T follicular helper cell (primary cell): ENCODE data around the gene TEX2.

Source experiments
- DNase-seq: peaks from one replicate; pipeline ENCODE4 v3.0.0-alpha.2; 2020; ENCODE audit warnings: low read depth

The TEX2 gene

DNA sequence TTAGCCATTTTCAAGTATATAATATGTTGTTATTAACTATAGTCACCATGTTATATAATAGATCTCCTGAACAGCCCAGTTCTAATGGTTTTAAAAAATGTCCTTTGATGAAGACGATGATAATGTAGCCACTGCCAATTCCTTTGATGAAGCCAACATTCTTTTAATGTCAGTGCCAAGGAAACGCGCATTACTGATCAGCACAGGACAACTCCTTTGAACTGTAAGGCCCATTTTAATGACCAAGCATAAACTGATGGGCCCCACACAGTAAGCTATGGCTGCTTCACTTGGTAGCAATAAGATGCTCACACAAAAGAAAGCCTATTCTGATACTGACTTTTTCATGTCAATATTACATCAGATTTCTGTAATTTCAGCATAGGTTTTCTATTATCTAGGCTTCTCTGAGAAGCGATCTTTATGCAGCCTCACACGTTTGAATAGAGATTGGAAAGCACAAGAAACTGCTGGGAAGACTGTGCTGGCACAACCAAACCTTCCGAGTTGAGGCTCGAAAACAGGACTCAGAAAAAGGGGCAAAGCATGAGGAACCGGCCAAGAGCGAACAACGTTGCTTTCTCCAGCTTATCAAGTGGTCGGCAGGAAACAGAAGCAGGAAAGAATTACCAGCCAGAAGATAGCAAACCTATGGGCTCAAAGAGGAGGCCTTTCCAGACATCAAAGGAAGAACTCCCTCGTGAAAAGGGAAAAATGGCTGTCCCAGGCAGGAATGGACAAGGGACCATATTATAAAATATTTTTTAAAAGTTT lies 152.5 kb downstream of the TEX2 start:
- no peak for DNase-seq

DNA sequence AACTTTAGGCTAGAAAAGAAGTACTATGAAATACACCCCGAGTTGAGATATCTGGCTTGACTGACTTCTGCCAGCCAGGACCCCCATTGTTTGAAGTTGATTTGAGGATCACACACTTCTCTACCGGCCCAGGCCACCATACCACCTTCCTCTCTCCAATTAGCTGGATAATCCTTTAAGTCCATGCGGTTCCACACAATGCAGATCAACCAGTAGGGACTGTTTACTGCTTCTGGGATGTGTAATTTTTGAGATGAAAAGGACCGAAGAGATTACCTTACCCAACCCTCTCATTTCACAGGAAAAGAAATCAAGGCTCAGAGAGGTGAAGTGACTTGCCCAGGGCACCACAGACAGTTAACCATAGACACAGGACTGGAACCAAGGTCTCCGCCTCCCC lies 153.7 kb downstream of the TEX2 start:
- no peak for DNase-seq

DNA sequence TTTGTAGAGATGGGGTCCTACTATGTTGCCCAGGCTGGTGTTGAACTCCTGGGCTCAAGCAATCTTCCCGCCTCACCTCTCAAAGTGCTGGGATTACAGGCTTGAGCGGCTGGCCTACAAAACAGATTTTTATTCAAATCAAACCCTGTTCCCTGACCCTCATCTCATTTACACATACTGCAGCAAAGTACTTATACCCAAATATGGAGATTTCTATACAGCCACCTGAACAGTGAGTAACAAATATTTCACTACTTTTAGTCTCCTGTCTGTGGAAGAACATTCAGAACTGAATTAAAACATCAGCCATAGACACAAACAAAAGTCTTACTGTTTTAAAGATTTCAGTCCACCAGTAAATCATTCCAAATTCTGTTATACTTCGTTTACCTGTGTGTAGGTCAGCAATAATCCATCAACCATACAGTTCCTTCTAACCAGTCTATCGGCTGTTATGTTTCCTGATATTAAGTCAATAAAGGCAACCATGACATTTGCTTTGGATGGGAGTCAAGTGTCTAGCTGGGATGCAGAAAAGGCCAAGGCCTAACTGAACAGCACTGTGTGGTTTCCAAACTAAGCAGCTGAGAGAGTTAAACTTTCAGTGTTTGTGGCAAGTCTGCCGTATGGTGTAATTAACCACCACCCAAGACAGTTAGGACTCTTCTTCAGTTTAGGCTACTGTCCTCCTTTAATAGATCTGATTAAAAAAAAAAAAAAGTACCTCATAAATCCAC lies 155.4 kb downstream of the TEX2 start:
- no peak for DNase-seq

DNA sequence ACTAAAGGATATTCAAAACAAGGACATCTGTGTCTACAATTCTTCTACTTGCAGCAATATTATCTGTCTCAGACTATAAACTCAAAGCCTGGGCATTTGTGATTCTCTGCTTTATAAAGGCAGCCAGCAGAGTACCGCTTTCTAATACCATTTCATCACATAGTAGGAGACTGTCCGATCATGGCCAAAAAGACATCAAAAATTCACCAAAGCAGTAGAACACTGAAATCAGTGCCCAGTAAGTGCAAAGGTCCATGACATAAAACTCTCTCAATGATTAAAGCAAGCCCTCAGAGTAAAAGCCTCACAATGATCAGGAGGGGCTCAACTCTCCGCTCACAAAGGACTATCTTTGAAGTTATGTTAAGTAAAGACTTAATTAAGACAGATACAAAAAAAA lies 156.1 kb downstream of the TEX2 start:
- no peak for DNase-seq

DNA sequence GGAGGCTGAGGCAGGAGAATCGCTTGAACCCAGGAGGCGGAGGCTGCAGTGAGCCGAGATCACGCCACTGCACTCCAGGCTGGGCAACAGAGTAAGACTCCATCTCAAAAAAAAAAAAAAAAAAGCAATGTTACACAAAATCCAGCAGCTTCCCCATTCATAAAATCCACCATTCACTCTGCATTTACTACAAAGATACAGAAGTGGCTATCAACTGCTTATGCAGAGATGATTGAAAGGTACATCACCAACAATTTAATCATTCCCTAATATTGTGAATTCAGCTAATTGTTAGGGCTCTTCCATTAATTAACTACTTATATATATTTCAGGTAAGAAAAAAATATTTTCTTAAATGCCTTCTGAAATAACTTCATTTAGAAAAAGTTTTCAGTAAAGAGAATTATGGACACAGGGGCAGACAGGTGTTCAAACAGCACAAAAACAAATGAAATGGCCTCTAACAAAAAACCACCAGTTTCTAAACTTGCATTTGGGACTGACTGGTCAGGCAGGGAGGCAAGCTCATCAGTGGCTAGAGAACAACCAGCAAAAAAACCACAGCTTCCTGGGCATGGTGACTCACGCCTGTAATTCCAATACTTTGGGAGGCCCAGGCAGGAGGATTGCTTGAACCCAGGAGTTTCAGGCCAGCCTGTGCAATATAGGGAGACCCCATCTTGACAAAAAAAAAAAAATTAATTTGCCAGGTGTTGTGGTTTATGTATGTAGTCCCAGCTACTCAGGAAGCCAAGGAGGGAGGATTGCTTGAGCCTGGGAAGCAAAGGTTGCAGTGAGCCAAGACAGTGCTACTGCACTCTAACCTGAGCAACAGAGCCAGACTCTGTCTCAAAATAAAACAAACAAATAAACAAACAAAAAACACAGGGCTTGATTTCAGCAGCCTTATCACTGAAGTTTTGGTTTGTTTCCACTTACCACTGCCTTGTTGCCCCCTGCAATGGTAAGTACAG lies 159.4 kb downstream of the TEX2 start:
- no peak for DNase-seq

DNA sequence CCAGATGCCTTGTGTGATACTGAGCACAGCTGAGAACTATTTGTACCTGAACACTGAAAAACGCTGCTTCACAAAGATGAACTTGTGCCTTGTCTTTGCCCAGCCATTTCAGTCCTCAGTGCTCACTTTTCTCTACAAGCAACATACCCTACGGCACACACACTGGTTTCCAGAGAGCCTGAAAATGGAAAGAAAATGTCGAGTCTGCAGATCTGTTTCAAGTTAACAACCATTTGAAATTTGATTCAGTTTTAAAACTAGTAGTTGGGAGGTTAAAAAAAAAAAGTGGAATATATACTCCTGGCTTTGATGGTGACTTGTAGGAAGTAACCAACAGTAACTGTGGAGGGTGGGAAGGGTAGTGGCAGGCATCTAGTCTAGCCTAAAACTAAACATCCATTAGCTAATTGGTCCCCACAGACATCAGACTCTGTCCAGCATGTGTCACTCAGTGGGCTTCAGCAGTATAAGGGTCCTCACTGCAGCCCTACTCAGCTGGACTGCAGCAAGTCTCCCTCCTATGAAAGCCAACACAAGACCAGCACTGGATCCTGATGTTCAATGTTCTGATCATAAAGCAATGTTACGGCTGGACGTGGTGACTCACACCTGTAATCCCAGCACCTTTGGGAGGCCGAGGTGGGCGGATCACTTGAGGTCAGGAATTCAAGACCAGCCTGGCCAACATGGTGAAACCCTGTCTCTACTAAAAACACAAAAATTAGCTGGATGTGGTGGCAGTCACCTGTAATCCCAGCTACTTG lies 160.3 kb downstream of the TEX2 start:
- DNase-seq: no peak

DNA sequence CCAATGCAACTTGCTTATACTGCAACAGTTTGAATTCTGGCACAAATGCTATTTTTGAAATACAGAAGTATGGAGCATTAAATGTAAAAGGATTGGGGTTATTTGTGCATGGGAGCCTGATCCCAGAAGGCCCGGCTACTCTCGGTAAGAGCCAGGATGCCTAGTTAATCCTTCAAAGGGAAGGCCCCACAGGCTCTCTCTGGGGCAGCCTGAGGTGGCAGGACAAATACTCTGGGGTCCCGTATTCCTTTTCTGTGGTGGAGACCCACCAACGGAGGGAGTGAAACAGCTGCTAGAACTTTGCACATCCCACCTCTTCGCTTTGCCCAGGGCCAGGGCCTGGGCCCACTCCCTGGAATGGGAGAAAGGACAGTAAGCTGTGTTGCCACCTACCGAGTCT lies 163.5 kb downstream of the TEX2 start:
- no peak for DNase-seq
